ENCODE data around the gene IGSF3. TPM values are rescaled to one million over a fixed set of nuclear protein-coding genes. Genes with fewer than 3 reads are reported as not detected.

The IGSF3 gene
- total and polyA plus RNA-seq, 2 of the 8 experiments (the other 6 are each of a cell fraction or from before 2014, with no cell fraction given): 30.0 to 32.2 TPM

GRCh38 chr1:116699605-116700004, 32.1 kb upstream of the IGSF3 start:
- POLR2A ChIA-PET (ENCODE audit: partially characterized antibody): no interaction called here
- Histone ChIP-seq H3K79me2 (ENCODE audit: control insufficient read depth in 1 of 2, insufficient read depth in 2 of 2, low read length in 2 of 2) (no peaks in the 10 kb centered on the region), H2BK12ac (ENCODE audit: low read depth, low read length) (no peak overlapping the region), H3K4ac (replicated peaks; ENCODE audit: insufficient read length, low read depth, low read length) (no peak overlapping the region), H3K23ac (ENCODE audit: insufficient read length) (no peak overlapping the region), H2BK120ac (replicated peaks; ENCODE audit: low read depth, low read length) (no peak overlapping the region), H4K5ac (ENCODE audit: insufficient read length, low read depth, low read length) (no peak overlapping the region), H3K4me1 (replicated peaks in 1 of 4; ENCODE audit: control insufficient read depth in 3 of 4, insufficient read depth in 4 of 4, low read length in 3 of 4) (peaks cover 5 to 12% (median 6%) of the 10 kb centered on the region in 4 experiments; a peak in 6 of 7 replicates), H4K91ac (replicated peaks; ENCODE audit: insufficient read length, low read length) (no peak overlapping the region), H4K20me1 (replicated peaks in 1 of 2; ENCODE audit: control insufficient read depth in 1 of 2, insufficient read depth in 2 of 2, low read length in 2 of 2) (no peaks in the 10 kb centered on the region), H3K4me2 (ENCODE audit: insufficient read depth in 1 of 2, low read depth in 2 of 2, low read length in 2 of 2) (no peak overlapping the region), H3K23me2 (ENCODE audit: low read depth, low read length) (no peaks in the 10 kb centered on the region), H4K8ac (ENCODE audit: extremely low read depth, insufficient read depth, low read length) (no peak overlapping the region), H2BK5ac (ENCODE audit: low read depth, low read length) (no peak overlapping the region), H2AFZ (ENCODE audit: low read length) (no peak overlapping the region), H3K4me3 (ENCODE audit: extremely low read depth in 1 of 4, insufficient read depth in 2 of 4, low read depth in 3 of 4, low read length in 4 of 4) (no peak overlapping the region), H3K9me3 (ENCODE audit: insufficient read depth in 2 of 2, low read depth in 1 of 2, low read length in 1 of 2) (no peaks in the 10 kb centered on the region), H2AK5ac (ENCODE audit: low read depth, low read length) (no peak overlapping the region), H3K36me3 (ENCODE audit: control insufficient read depth in 2 of 4, insufficient read depth in 4 of 4, low read length in 3 of 4) (no peaks in the 10 kb centered on the region), H3K56ac (replicated peaks; ENCODE audit: insufficient read length, low read depth, low read length) (no peak overlapping the region), H3K14ac (ENCODE audit: insufficient read length) (no peak overlapping the region), H2BK20ac (ENCODE audit: low read length) (no peak overlapping the region), H3K18ac (ENCODE audit: extremely low read depth, low read length) (no peak overlapping the region), H3K79me1 (ENCODE audit: low read depth, low read length) (no peaks in the 10 kb centered on the region), H3K27me3 (replicated peaks in 1 of 4; ENCODE audit: control insufficient read depth in 3 of 4, extremely low read depth in 1 of 4, insufficient read depth in 3 of 4, low read length in 3 of 4) (no peaks in the 10 kb centered on the region), H2BK15ac (ENCODE audit: low read length) (no peak overlapping the region), H3K27ac (ENCODE audit: low read depth, low read length) (no peak overlapping the region), H3K9ac (replicated peaks in 1 of 4; ENCODE audit: extremely low read depth in 1 of 4, low read depth in 3 of 4, low read length in 3 of 4) (no peak overlapping the region)
- FAIRE-seq: no peak
- CTCF ChIA-PET (ENCODE audit: partially characterized antibody): no interaction called here
- DNase-seq (ENCODE audit: low read depth in 1 of 2, low spot score in 2 of 2): no peak
- TF ChIP-seq CBX8 (IDR thresholded peaks at IDR 0.05; ENCODE audit: borderline replicate concordance, low read depth, low read length) (no peak), MAX (IDR thresholded peaks at IDR 0.05) (no peak), EGR1 (IDR thresholded peaks at IDR 0.05; ENCODE audit: borderline replicate concordance, low read depth, low read length) (no peak), RFX5 (IDR thresholded peaks at IDR 0.05; ENCODE audit: borderline replicate concordance, low read depth, low read length) (no peak), SIRT6 (IDR thresholded peaks at IDR 0.05; ENCODE audit: low read length) (no peak), CTBP2 (IDR thresholded peaks at IDR 0.05; ENCODE audit: borderline replicate concordance, insufficient read depth, insufficient read length, low read length) (no peak), HDAC6 (IDR thresholded peaks at IDR 0.05; ENCODE audit: low read depth, low read length) (no peak), KDM4A (IDR thresholded peaks at IDR 0.05; ENCODE audit: low read depth, low read length, severe bottlenecking) (no peak), TAF1 (IDR thresholded peaks at IDR 0.05; ENCODE audit: low read depth, low read length) (no peak), JUND (IDR thresholded peaks at IDR 0.05; ENCODE audit: low read length) (no peak), RAD21 (IDR thresholded peaks at IDR 0.05 in 1 of 2, conservative IDR thresholded peaks at IDR 0.05 in 1 of 2; ENCODE audit: low read depth in 2 of 2, low read length in 2 of 2) (no peak), BRCA1 (IDR thresholded peaks at IDR 0.05; ENCODE audit: low read depth, low read length) (no peak)
- TF ChIP-seq, protein P1, sequence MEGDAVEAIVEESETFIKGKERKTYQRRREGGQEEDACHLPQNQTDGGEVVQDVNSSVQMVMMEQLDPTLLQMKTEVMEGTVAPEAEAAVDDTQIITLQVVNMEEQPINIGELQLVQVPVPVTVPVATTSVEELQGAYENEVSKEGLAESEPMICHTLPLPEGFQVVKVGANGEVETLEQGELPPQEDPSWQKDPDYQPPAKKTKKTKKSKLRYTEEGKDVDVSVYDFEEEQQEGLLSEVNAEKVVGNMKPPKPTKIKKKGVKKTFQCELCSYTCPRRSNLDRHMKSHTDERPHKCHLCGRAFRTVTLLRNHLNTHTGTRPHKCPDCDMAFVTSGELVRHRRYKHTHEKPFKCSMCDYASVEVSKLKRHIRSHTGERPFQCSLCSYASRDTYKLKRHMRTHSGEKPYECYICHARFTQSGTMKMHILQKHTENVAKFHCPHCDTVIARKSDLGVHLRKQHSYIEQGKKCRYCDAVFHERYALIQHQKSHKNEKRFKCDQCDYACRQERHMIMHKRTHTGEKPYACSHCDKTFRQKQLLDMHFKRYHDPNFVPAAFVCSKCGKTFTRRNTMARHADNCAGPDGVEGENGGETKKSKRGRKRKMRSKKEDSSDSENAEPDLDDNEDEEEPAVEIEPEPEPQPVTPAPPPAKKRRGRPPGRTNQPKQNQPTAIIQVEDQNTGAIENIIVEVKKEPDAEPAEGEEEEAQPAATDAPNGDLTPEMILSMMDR (IDR thresholded peaks at IDR 0.05; ENCODE audit: control extremely low read depth in 1 of 3, insufficient read depth in 1 of 3, low read depth in 1 of 3, low read length in 3 of 3): no peak

Data from H1 (cell line).